HG02943 (cell line): ENCODE results near the gene PDLIM5.

Experiments used
- ATAC-seq: cut with Tn5 transposase; IDR thresholded peaks from one replicate; pipeline ENCODE4 v1.9.1; 2021; ENCODE audit warnings: mild to moderate bottlenecking, low read depth, moderate library complexity; ENCODE audit not compliant: unreplicated experiment

PDLIM5 gene

GRCh38 chr4:94523033-94523580 lies 71.4 kb downstream of the PDLIM5 start:
- ATAC-seq = no peak

GRCh38 chr4:94523617-94524016 lies 71.9 kb downstream of the PDLIM5 start:
- ATAC-seq = no peak

GRCh38 chr4:94525993-94526728 lies 74.4 kb downstream of the PDLIM5 start:
- ATAC-seq = peak; percentile 70

- ATAC-seq = no peak
Observed at GRCh38 chr4:94527556-94528233, 76.0 kb downstream of the PDLIM5 start.

- no peak for ATAC-seq
Observed at GRCh38 chr4:94528792-94529451, 77.2 kb downstream of the PDLIM5 start.

GRCh38 chr4:94530073-94530472 lies 78.3 kb downstream of the PDLIM5 start:
- ATAC-seq = no peak

GRCh38 chr4:94531991-94532789 lies 80.4 kb downstream of the PDLIM5 start:
- no peak for ATAC-seq

GRCh38 chr4:94533405-94534223 lies 81.9 kb downstream of the PDLIM5 start:
- no peak for ATAC-seq

- ATAC-seq = peak; percentile 89
Observed at GRCh38 chr4:94534401-94535312, 82.9 kb downstream of the PDLIM5 start.

- no peak for ATAC-seq
Observed at GRCh38 chr4:94536049-94536448, 84.3 kb downstream of the PDLIM5 start.

GRCh38 chr4:94536649-94537469 lies 85.1 kb downstream of the PDLIM5 start:
- ATAC-seq = no peak

- ATAC-seq = no peak
Observed at GRCh38 chr4:94537921-94538628, 86.3 kb downstream of the PDLIM5 start.

- ATAC-seq = no peak
Observed at GRCh38 chr4:94540476-94540875, 88.7 kb downstream of the PDLIM5 start.

- no peak for ATAC-seq
Observed at GRCh38 chr4:94544811-94545210, 93.1 kb downstream of the PDLIM5 start.

- no peak for ATAC-seq
Observed at GRCh38 chr4:94545296-94545695, 93.6 kb downstream of the PDLIM5 start.

GRCh38 chr4:94546949-94547348 lies 95.2 kb downstream of the PDLIM5 start:
- no peak for ATAC-seq

- no peak for ATAC-seq
Observed at GRCh38 chr4:94548571-94548970, 96.8 kb downstream of the PDLIM5 start.
